HepG2 (cell line): ENCODE results near the gene CRY1. TPM values are rescaled to one million over a fixed set of nuclear protein-coding genes. Genes with fewer than 3 reads are reported as not detected.

ENCODE experiments used
- ATAC-seq: fragments of 200-7000 bp; cut with Tn5 transposase; 3 replicates; pipeline ENCODE4 v1.9.1; 2020; ENCODE audit warnings: mild to moderate bottlenecking, moderate library complexity
- BruUV-seq: library from RNA; stranded (reverse); fragments of 400-500 nt; replicated peaks from 2 replicates; lab custom pipeline; 2021; lab: Mats Ljungman, UMichigan
- CTCF ChIA-PET: fragments of 300-600 bp; formaldehyde crosslinking; extraction: SDS; loops from one replicate; lab custom pipeline; 2021; ENCODE audit warnings: low total read pairs, inconsistent platforms, low intra/inter-chr PET ratio; lab: Yijun Ruan, JAX
- POLR2A ChIA-PET: fragments of 350-600 bp; sonication (Branson Sonifier 250); formaldehyde crosslinking; loops from one replicate; lab custom pipeline; 2020; ENCODE audit warnings: antibody characterized with exemption, inconsistent platforms; lab: Yijun Ruan, JAX
- DNase-seq: peaks from one replicate; pipeline ENCODE4 v3.0.0-alpha.2; 2015; ENCODE audit warnings: low spot score
- FAIRE-seq: peaks from 3 replicates; lab custom pipeline; 2011; peaks lifted over from hg19 to GRCh38; lab: Jason Lieb, UNC
- H2AFZ ChIP-seq: one replicate; pipeline ENCODE4 v1.6.1; 2011; ENCODE audit warnings: low read length, inconsistent platforms
- H3K27ac ChIP-seq: fragments of 300-600 bp; 3 replicates; pipeline ENCODE4 v1.8.0; 2011; ENCODE audit warnings: mixed run types, mild to moderate bottlenecking, mixed read lengths, low read length, inconsistent platforms; ENCODE audit not compliant: insufficient read depth; ENCODE audit errors: extremely low read length
- H3K27me3 ChIP-seq, 2 experiments: fragments of 200-600 bp in 1 of 2; 2 replicates in 1 of 2; 3 replicates in 1 of 2; pipeline versions ENCODE4 v1.6.0 to v1.8.0; 2011; ENCODE audit warnings: low read length in 2 of 2, mild to moderate bottlenecking in 2 of 2, moderate library complexity in 2 of 2, inconsistent platforms in 1 of 2; ENCODE audit not compliant: insufficient read depth in 2 of 2, control insufficient read depth in 1 of 2
- H3K36me3 ChIP-seq, 2 experiments: fragments of 200-600 bp in 1 of 2; replicated peaks in 1 of 2; 2 replicates in 1 of 2; 3 replicates in 1 of 2; pipeline versions ENCODE4 v1.5.1 to v1.8.0; 2011; ENCODE audit warnings: low read length in 2 of 2, inconsistent platforms in 1 of 2; ENCODE audit not compliant: insufficient read depth in 2 of 2, control insufficient read depth in 1 of 2
- H3K4me1 ChIP-seq: 2 replicates; pipeline ENCODE4 v1.5.1; 2012; ENCODE audit warnings: low read length, inconsistent platforms; ENCODE audit not compliant: insufficient read depth
- H3K4me2 ChIP-seq: 2 replicates; pipeline ENCODE4 v1.6.0; 2011; ENCODE audit warnings: low read depth, low read length, inconsistent platforms
- H3K4me3 ChIP-seq, 3 experiments: fragments of 200-600 bp in 1 of 3; sonication (generic), shearing (Covaris generic) in 1 of 3; replicated peaks in 1 of 3; 2 replicates each; pipeline ENCODE4 v1.5.1; 2011 to 2016; ENCODE audit warnings: low read length in 3 of 3, inconsistent platforms in 2 of 3, low read depth in 2 of 3, mild to moderate bottlenecking in 2 of 3, control low read depth in 1 of 3, mixed read lengths in 1 of 3; ENCODE audit not compliant: insufficient read depth in 1 of 3
- H3K79me2 ChIP-seq: one replicate; pipeline ENCODE4 v1.6.1; 2011; ENCODE audit warnings: low read length, inconsistent platforms; ENCODE audit not compliant: insufficient read depth
- H3K9ac ChIP-seq: 2 replicates; pipeline ENCODE4 v1.6.0; 2011; ENCODE audit warnings: mild to moderate bottlenecking, low read depth, low read length, inconsistent platforms; ENCODE audit not compliant: insufficient read depth
- H3K9me3 ChIP-seq: 2 replicates; pipeline ENCODE4 v1.5.1; 2012; ENCODE audit warnings: mild to moderate bottlenecking, low read length
- H4K20me1 ChIP-seq: 2 replicates; pipeline ENCODE4 v1.6.0; 2011; ENCODE audit warnings: inconsistent platforms, mild to moderate bottlenecking, low read length, moderate library complexity; ENCODE audit not compliant: insufficient read depth
- GFI1 ChIP-seq: sonication (generic); formaldehyde crosslinking; IDR thresholded peaks from 2 replicates; pipeline ENCODE4 v1.5.0; 2020; ENCODE audit warnings: missing genetic modification reagents, mild to moderate bottlenecking, borderline replicate concordance
- KDM5B ChIP-seq: sonication (generic); formaldehyde crosslinking; IDR thresholded peaks from 2 replicates; pipeline ENCODE4 v1.4.0; 2020; ENCODE audit warnings: missing genetic modification reagents, mild to moderate bottlenecking, borderline replicate concordance
- MBNL3 ChIP-seq: fragments of 250-450 bp; sonication (Bioruptor Pico); conservative IDR thresholded peaks from 2 replicates; pipeline ENCODE4 v1.8.0; 2022; ENCODE audit warnings: mild to moderate bottlenecking, inconsistent platforms
- MTF1 ChIP-seq: sonication (generic); formaldehyde crosslinking; IDR thresholded peaks from 2 replicates; pipeline ENCODE4 v1.5.0; 2020; ENCODE audit warnings: missing genetic modification reagents
- SOX6 ChIP-seq, 2 experiments: fragments of 450-650 bp in 1 of 2; sonication (generic) in 1 of 2; formaldehyde crosslinking in 1 of 2; IDR thresholded peaks; 2 replicates each; pipeline versions ENCODE4 v1.4.0 to v1.6.1; 2017 to 2020; ENCODE audit warnings: antibody characterized with exemption in 1 of 2, mild to moderate bottlenecking in 1 of 2, missing genetic modification reagents in 1 of 2
- ZFP37 ChIP-seq: sonication (generic); formaldehyde crosslinking; IDR thresholded peaks from 2 replicates; pipeline ENCODE4 v1.4.0; 2020; ENCODE audit warnings: missing genetic modification reagents, borderline replicate concordance
- ZMYM4 ChIP-seq: sonication (generic); formaldehyde crosslinking; IDR thresholded peaks from 2 replicates; pipeline ENCODE4 v1.8.1; 2023; ENCODE audit warnings: mild to moderate bottlenecking, missing genetic modification reagents
- ZNF143 ChIP-seq: sonication (generic); formaldehyde crosslinking; IDR thresholded peaks from 2 replicates; pipeline ENCODE4 v1.4.0; 2020; ENCODE audit warnings: missing genetic modification reagents
- ZNF432 ChIP-seq: sonication (generic); formaldehyde crosslinking; IDR thresholded peaks from 2 replicates; pipeline ENCODE4 v1.5.0; 2020; ENCODE audit warnings: missing genetic modification reagents, mild to moderate bottlenecking, borderline replicate concordance
- ZNF607 ChIP-seq: sonication (generic); formaldehyde crosslinking; IDR thresholded peaks from 2 replicates; pipeline ENCODE4 v1.5.1; 2020; ENCODE audit warnings: missing genetic modification reagents, mild to moderate bottlenecking, borderline replicate concordance
- ZNF816 ChIP-seq: sonication (generic); formaldehyde crosslinking; IDR thresholded peaks from 2 replicates; pipeline ENCODE4 v1.8.0; 2022; ENCODE audit warnings: missing genetic modification reagents, mild to moderate bottlenecking, borderline replicate concordance
- ZNF83 ChIP-seq: sonication (generic); formaldehyde crosslinking; IDR thresholded peaks from 2 replicates; pipeline ENCODE4 v1.4.0; 2020; ENCODE audit warnings: missing genetic modification reagents, mild to moderate bottlenecking, borderline replicate concordance
- ZSCAN9 ChIP-seq: IDR thresholded peaks from 2 replicates; pipeline ENCODE4 v1.6.1; 2016; ENCODE audit warnings: borderline replicate concordance
- in situ Hi-C: cut with HindIII; loops from 2 replicates; pipeline ENCODE4 v1.10.0; 2017; ENCODE audit warnings: low pct_unique_long_range_greater_than_20kb; ENCODE audit not compliant: extremely low pct_ligation_motif_present
- intact Hi-C: fragments of 100-400 bp; cut with micrococcal nuclease; formaldehyde crosslinking; loops from one replicate; pipeline ENCODE4 v1.10.0; 2022; ENCODE audit not compliant: unreplicated experiment
- polyA plus RNA-seq, 8 experiments: library from polyadenylated mRNA; depleted of rRNA in 3 of 8; stranded (reverse) in 7 of 8; unstranded in 1 of 8; fragments of >200 nt; fragmentation: Illumina TruSeq in 4 of 8; extraction: Trizol in 4 of 8; gene quantifications; 2 replicates each; pipeline versions ENCODE4 v1.2.1 to v1.2.3, GENCODE V29; 2011 to 2016; ENCODE audit warnings: low read depth in 4 of 8, missing spikeins in 1 of 8, mixed read lengths in 1 of 8; ENCODE audit not compliant: insufficient read depth in 1 of 8
- total RNA-seq, 5 experiments: library from RNA; depleted of rRNA; stranded (reverse); fragments of >200 nt; fragmentation: Illumina TruSeq; extraction: Trizol; gene quantifications; 2 replicates each; pipeline ENCODE4 v1.2.3, GENCODE V29; 2016; ENCODE audit warnings: low read depth in 1 of 5
- TF ChIP-seq, protein P1 (sequence below): sonication (generic); formaldehyde crosslinking; IDR thresholded peaks from 2 replicates; pipeline ENCODE4 v1.5.0; 2020; ENCODE audit warnings: missing genetic modification reagents, mild to moderate bottlenecking, borderline replicate concordance
- TF ChIP-seq, protein P2 (sequence below): IDR thresholded peaks from 2 replicates; pipeline ENCODE4 v1.4.0; 2020; ENCODE audit warnings: mild to moderate bottlenecking, missing genetic modification reagents
- TF ChIP-seq, protein P3 (sequence below): IDR thresholded peaks from 2 replicates; pipeline ENCODE4 v1.6.1; 2012; ENCODE audit warnings: inconsistent platforms
- TF ChIP-seq, protein P4 (sequence below): sonication (generic); formaldehyde crosslinking; IDR thresholded peaks from 2 replicates; pipeline ENCODE4 v1.4.0; 2020; ENCODE audit warnings: missing genetic modification reagents
- TF ChIP-seq, protein P5 (sequence below): IDR thresholded peaks from 2 replicates; pipeline ENCODE4 v1.6.1; 2016; ENCODE audit warnings: mild to moderate bottlenecking, missing biosample characterization, missing genetic modification reagents

Gene CRY1
- total and polyA plus RNA-seq, 2 of the 13 experiments (the other 11 are each of a cell fraction or from before 2014, with no cell fraction given), result 11.4 to 13.9 TPM

DNA sequence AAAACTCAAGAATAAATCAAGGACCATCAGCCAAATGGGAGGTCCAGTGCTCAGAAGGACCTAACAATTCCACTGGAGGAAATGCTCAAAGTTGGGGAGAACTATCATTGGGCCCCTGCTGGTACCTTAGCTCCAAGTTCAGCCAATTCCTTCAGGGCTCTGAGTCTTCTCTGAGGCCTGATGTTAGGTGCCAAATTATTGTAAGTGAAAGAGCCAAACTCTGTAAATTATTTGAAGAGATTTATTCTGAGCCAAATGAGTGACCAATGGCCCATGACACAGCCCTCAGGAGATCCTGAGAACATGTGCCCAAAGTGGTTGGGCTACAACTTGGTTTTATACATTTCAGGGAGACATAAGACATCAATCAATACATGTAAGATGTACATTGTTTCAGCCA lies 145.9 kb downstream of the CRY1 start:
- peaks cover 19% of the 10 kb centered on the region for H3K9me3 ChIP-seq
- POLR2A ChIA-PET, result no interaction called here
- H3K27me3 ChIP-seq, result peaks cover 0 to 6% of the 10 kb centered on the region in 2 experiments; a peak in 1 of 5 replicates
- FAIRE-seq (no peak), DNase-seq (no peak), ATAC-seq (no peak)
- in situ Hi-C loops, result no loop called here
- H4K20me1 ChIP-seq, result no peaks in the 10 kb centered on the region
- CTCF ChIA-PET, result no interaction called here
- peaks cover 7% of the 10 kb centered on the region; the same call in 1 of the 2 replicates for H3K4me1 ChIP-seq
- no peak overlapping the region for H3K4me2 ChIP-seq
- no peaks in the 10 kb centered on the region for H3K79me2 ChIP-seq
- BruUV-seq, result no TSS peak
- no peak overlapping the region for H3K27ac ChIP-seq
- no peak overlapping the region for H3K4me3 ChIP-seq
- no peak overlapping the region for H3K9ac ChIP-seq
- intact Hi-C loops, result no loop called here
- H2AFZ ChIP-seq, result no peak overlapping the region
- no peaks in the 10 kb centered on the region for H3K36me3 ChIP-seq
- TF ChIP-seq ZNF816 (CRISPR knock-in tag), result no peak
- TF ChIP-seq, protein P1, sequence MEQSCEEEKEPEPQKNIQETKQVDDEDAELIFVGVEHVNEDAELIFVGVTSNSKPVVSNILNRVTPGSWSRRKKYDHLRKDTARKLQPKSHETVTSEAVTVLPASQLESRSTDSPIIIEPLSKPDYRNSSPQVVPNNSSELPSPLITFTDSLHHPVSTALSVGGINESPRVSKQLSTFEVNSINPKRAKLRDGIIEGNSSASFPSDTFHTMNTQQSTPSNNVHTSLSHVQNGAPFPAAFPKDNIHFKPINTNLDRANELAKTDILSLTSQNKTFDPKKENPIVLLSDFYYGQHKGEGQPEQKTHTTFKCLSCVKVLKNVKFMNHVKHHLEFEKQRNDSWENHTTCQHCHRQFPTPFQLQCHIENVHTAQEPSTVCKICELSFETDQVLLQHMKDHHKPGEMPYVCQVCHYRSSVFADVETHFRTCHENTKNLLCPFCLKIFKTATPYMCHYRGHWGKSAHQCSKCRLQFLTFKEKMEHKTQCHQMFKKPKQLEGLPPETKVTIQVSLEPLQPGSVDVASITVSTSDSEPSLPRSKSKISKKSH (CRISPR knock-in tag), result no peak
- TF ChIP-seq ZMYM4 (CRISPR knock-in tag), result no peak
- TF ChIP-seq SOX6 (IDR thresholded peaks at IDR 0.05), result no peak
- TF ChIP-seq SOX6 (CRISPR knock-in tag; IDR thresholded peaks at IDR 0.05), result no peak
- TF ChIP-seq, protein P2, sequence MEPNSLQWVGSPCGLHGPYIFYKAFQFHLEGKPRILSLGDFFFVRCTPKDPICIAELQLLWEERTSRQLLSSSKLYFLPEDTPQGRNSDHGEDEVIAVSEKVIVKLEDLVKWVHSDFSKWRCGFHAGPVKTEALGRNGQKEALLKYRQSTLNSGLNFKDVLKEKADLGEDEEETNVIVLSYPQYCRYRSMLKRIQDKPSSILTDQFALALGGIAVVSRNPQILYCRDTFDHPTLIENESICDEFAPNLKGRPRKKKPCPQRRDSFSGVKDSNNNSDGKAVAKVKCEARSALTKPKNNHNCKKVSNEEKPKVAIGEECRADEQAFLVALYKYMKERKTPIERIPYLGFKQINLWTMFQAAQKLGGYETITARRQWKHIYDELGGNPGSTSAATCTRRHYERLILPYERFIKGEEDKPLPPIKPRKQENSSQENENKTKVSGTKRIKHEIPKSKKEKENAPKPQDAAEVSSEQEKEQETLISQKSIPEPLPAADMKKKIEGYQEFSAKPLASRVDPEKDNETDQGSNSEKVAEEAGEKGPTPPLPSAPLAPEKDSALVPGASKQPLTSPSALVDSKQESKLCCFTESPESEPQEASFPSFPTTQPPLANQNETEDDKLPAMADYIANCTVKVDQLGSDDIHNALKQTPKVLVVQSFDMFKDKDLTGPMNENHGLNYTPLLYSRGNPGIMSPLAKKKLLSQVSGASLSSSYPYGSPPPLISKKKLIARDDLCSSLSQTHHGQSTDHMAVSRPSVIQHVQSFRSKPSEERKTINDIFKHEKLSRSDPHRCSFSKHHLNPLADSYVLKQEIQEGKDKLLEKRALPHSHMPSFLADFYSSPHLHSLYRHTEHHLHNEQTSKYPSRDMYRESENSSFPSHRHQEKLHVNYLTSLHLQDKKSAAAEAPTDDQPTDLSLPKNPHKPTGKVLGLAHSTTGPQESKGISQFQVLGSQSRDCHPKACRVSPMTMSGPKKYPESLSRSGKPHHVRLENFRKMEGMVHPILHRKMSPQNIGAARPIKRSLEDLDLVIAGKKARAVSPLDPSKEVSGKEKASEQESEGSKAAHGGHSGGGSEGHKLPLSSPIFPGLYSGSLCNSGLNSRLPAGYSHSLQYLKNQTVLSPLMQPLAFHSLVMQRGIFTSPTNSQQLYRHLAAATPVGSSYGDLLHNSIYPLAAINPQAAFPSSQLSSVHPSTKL, result no peak
- TF ChIP-seq ZSCAN9 (CRISPR knock-in tag), result no peak
- no peak for TF ChIP-seq ZNF432
- no peak for TF ChIP-seq MTF1 (CRISPR knock-in tag)
- no peak for TF ChIP-seq ZNF83 (CRISPR knock-in tag)
- TF ChIP-seq, protein P3, sequence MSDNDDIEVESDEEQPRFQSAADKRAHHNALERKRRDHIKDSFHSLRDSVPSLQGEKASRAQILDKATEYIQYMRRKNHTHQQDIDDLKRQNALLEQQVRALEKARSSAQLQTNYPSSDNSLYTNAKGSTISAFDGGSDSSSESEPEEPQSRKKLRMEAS, result no peak
- TF ChIP-seq MBNL3 (CRISPR knock-in tag), result no peak
- TF ChIP-seq, protein P4, sequence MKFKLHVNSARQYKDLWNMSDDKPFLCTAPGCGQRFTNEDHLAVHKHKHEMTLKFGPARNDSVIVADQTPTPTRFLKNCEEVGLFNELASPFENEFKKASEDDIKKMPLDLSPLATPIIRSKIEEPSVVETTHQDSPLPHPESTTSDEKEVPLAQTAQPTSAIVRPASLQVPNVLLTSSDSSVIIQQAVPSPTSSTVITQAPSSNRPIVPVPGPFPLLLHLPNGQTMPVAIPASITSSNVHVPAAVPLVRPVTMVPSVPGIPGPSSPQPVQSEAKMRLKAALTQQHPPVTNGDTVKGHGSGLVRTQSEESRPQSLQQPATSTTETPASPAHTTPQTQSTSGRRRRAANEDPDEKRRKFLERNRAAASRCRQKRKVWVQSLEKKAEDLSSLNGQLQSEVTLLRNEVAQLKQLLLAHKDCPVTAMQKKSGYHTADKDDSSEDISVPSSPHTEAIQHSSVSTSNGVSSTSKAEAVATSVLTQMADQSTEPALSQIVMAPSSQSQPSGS (CRISPR knock-in tag), result no peak
- TF ChIP-seq KDM5B (CRISPR knock-in tag), result no peak
- no peak for TF ChIP-seq ZFP37 (CRISPR knock-in tag)
- TF ChIP-seq, protein P5, sequence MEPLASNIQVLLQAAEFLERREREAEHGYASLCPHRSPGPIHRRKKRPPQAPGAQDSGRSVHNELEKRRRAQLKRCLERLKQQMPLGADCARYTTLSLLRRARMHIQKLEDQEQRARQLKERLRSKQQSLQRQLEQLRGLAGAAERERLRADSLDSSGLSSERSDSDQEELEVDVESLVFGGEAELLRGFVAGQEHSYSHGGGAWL (CRISPR knock-in tag), result no peak
- TF ChIP-seq ZNF143 (CRISPR knock-in tag), result no peak
- no peak for TF ChIP-seq ZNF607 (CRISPR knock-in tag)
- no peak for TF ChIP-seq GFI1 (CRISPR knock-in tag)
